Aorta (tissue), 5 donors: ENCODE results near the gene AP1G1. TPM values are rescaled to one million over a fixed set of nuclear protein-coding genes. Genes with fewer than 3 reads are reported as not detected.
"Not testable (repeated sequence)": the region's sequence is repeated elsewhere in the genome, so short reads cannot be mapped to it uniquely, and the experiment has no call there.

Experiments used
- ATAC-seq: fragments of 200-7000 bp; cut with Tn5 transposase; one replicate; pipeline ENCODE4 v1.9.1; 2022; ENCODE audit warnings: moderate library complexity; ENCODE audit not compliant: low FRiP score
- DNase-seq, 2 donors: peaks; one replicate each; pipeline ENCODE4 v3.0.0-alpha.2; 2020
- H3K27ac ChIP-seq, 2 donors: one replicate each; pipeline ENCODE4 v1.5.1; 2013; ENCODE audit warnings: low read length in 2 of 2, mild to moderate bottlenecking in 2 of 2, moderate library complexity in 2 of 2, control low read depth in 1 of 2, inconsistent platforms in 1 of 2, low read depth in 1 of 2
- H3K27me3 ChIP-seq, 2 donors: one replicate each; pipeline ENCODE4 v1.6.1; 2013; ENCODE audit warnings: control low read depth in 1 of 2, low read length in 1 of 2, mild to moderate bottlenecking in 1 of 2, moderate library complexity in 1 of 2; ENCODE audit not compliant: insufficient read depth in 2 of 2, control insufficient read depth in 1 of 2
- H3K36me3 ChIP-seq, 2 donors: one replicate each; pipeline ENCODE4 v1.6.1; 2013; ENCODE audit warnings: control low read depth in 1 of 2, low read length in 1 of 2, mild to moderate bottlenecking in 1 of 2; ENCODE audit not compliant: insufficient read depth in 2 of 2, control insufficient read depth in 1 of 2
- H3K4me1 ChIP-seq, 2 donors: one replicate each; pipeline ENCODE4 v1.6.1; 2013; ENCODE audit warnings: low read length in 2 of 2, control low read depth in 1 of 2, mild to moderate bottlenecking in 1 of 2, moderate library complexity in 1 of 2; ENCODE audit not compliant: insufficient read depth in 2 of 2, control insufficient read depth in 1 of 2
- H3K4me3 ChIP-seq, 2 donors: one replicate each; pipeline ENCODE4 v1.5.1; 2013; ENCODE audit warnings: low read length in 2 of 2, control low read depth in 1 of 2, mild to moderate bottlenecking in 1 of 2
- H3K9me3 ChIP-seq: one replicate; pipeline ENCODE4 v1.6.1; 2013; ENCODE audit warnings: mild to moderate bottlenecking, low read length; ENCODE audit not compliant: control insufficient read depth
- WGBS, 2 donors: extraction: QIAGEN DNeasy Blood & Tissue Kit; methylation state at CpG; one replicate each; pipeline ENCODE4 v1.1.7; 2013; 5-methylcytosine and 5-hydroxymethylcytosine counted together
- intact Hi-C, 2 donors: fragments of 100-400 bp; cut with DNase I; formaldehyde crosslinking; loops; one replicate each; pipeline versions ENCODE4 v1.14.2 to v1.15.0; 2022
- polyA plus RNA-seq, 2 donors: library from polyadenylated mRNA; stranded (reverse); fragments of 200-250 nt; gene quantifications; one replicate each; pipeline ENCODE4 v1.2.3, GENCODE V29; 2013
- total RNA-seq, 2 donors: library from RNA; stranded (reverse); fragmentation: NEBNext Ultra II Directional; extraction: Animal tissue kit (Norgen Biotek cat#: 25700); gene quantifications; one replicate each; pipeline ENCODE4 v1.2.1, GENCODE V29; 2021
- donor health status: healthy with polysubstance abuse.
- donor health status: Bipolar disorder and iron deficiency.
- donor health status: DM: no; HTN: no; CAD: no.
- donor health status: DM: no; HTN: no; CAD: no.
- donor health status: DM: yes; HTN: yes; CAD: no.

AP1G1 gene
- total and polyA plus RNA-seq, 4 donors, result 12.4 to 87.7 (median 48.2) TPM

DNA sequence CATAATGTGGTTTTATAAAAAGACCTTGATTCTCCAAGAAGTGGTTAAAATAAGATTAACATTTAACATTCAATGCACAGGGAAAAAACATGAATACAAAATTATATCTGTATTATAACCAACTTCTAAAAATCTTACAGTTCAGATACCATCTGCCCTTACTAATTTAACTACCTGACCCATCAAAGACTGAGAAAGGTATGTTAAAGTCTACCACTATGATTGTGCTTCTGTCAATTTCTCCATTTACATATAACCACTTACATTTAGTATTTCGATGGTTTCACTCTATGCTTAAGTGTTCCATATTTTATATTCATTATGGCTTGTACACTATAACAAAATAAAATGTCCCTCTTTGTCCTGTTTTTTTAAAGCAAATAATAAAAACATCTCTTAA is 14.6 kb downstream of the AP1G1 start:
- Histone ChIP-seq H3K4me3 (no peak overlapping the region), H3K27ac (no peak overlapping the region), H3K36me3 (no peaks in the 10 kb centered on the region), H3K4me1 (no peaks in the 10 kb centered on the region), H3K9me3 (no peaks in the 10 kb centered on the region), H3K27me3 (no peaks in the 10 kb centered on the region)
- WGBS, 2 donors, result 91 to 94% methylated on average over 1 of the region's 1 CpG
- intact Hi-C loops, result no loop called here
- ATAC-seq (no peak), DNase-seq (no peak)

DNA sequence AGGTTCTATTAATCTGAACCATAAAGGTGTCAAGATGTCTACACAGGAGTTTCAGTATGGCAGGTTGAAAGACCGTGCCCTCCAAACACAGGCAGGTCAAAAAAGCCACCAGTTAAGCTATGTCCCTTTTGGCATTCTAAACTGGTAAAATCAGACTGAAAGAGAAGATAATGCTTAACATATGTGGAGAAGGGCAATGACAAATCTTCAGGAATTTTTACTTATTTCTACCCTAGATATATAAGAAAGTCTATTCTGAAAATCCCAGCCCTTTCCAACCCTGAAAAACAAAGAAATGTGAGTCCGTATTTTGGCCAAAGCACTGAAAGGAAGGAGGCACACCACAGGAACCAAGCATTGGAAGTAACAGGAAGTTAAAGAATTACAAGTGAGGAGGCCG is 16.5 kb downstream of the AP1G1 start:
- intact Hi-C loops, result no loop called here
- H3K4me3 ChIP-seq, result no peak overlapping the region
- ATAC-seq, result no peak
- H3K9me3 ChIP-seq, result no peaks in the 10 kb centered on the region
- H3K27ac ChIP-seq, result no peak overlapping the region
- WGBS, 2 donors, result 86 to 89% methylated on average over 3 of the region's 3 CpGs
- H3K27me3 ChIP-seq, result no peaks in the 10 kb centered on the region
- DNase-seq, result no peak
- H3K4me1 ChIP-seq, result peaks cover 0 to 1% of the 10 kb centered on the region in 2 donors
- no peaks in the 10 kb centered on the region for H3K36me3 ChIP-seq

DNA sequence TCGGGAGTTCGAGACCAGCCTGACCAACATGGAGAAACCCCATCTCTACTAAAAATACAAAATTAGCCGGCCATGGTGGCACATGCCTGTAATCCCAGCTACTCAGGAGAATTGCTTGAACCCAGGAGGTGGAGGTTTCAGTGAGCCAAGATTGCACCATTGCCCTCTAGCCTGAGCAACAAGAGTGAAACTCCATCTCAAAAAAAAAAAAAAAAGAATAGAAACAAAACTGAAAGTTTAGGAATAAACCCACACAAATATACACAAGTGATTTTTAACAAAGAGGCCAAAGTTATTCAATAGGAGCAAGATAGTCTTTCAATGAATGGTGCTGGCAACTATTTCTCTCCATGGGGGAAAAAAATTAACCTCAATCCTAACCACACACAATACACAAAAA is 18.3 kb downstream of the AP1G1 start:
- ATAC-seq, intact Hi-C loops, H3K4me1 ChIP-seq, DNase-seq, H3K4me3 ChIP-seq, H3K36me3 ChIP-seq, H3K27ac ChIP-seq, H3K27me3 ChIP-seq, H3K9me3 ChIP-seq: not testable (repeated sequence)
- 94 to 95% methylated on average over 3 of the region's 3 CpGs for WGBS, 2 donors

DNA sequence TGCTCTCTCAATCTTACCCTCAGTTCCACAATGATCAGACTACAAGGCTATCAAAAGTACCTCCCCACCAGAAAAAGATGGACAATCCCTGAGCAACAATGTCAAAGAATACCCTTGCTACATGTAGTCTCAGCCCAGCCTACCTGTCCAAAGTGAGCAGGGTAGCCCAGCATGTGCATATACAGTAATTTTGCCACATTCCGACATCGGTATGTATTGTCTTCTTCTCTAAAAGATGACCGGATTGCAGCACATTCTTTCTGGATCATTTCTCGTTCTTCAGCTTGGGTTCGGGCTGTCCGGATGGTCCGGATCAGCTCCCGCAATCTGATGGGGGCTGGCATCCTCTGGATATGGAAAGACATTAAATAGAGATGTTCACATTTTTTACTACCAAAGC is 19.5 kb downstream of the AP1G1 start:
- H3K36me3 ChIP-seq, result no peaks in the 10 kb centered on the region
- intact Hi-C loops, result no loop called here
- WGBS, 2 donors, result 96% methylated on average over 8 of the region's 8 CpGs
- H3K9me3 ChIP-seq, result no peaks in the 10 kb centered on the region
- H3K27me3 ChIP-seq, result no peaks in the 10 kb centered on the region
- ATAC-seq (no peak), DNase-seq (no peak)
- no peak overlapping the region for H3K27ac ChIP-seq
- H3K4me3 ChIP-seq, result no peak overlapping the region
- peaks cover 0 to 1% of the 10 kb centered on the region in 2 donors for H3K4me1 ChIP-seq

DNA sequence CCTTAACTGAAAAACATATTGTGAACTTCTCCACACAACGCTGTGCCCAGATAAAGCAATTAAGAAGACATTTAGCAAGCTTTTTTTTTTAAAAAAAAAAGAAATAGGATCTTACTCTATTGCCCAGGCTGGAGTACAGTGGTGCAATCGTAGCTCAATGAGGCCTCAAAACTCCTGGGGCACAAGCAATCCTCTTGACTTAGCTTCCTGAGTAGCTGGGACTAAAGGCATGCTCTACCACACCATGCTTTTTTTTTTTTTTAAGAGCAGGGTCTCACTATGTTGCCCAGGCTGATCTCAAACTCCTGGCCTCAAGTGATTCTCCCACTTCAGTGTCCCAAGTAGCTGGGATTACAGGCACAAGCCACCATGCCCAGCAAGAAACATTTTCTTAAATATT is 20.1 kb downstream of the AP1G1 start:
- WGBS, 2 donors, result 92% methylated on average over 2 of the region's 2 CpGs
- Histone ChIP-seq H3K27ac (no peak overlapping the region), H3K9me3 (no peaks in the 10 kb centered on the region), H3K4me1 (peaks cover 0 to 1% of the 10 kb centered on the region in 2 donors), H3K4me3 (no peak overlapping the region), H3K36me3 (no peaks in the 10 kb centered on the region), H3K27me3 (no peaks in the 10 kb centered on the region)
- no peak for ATAC-seq
- DNase-seq, result no peak
- intact Hi-C loops, result no loop called here

DNA sequence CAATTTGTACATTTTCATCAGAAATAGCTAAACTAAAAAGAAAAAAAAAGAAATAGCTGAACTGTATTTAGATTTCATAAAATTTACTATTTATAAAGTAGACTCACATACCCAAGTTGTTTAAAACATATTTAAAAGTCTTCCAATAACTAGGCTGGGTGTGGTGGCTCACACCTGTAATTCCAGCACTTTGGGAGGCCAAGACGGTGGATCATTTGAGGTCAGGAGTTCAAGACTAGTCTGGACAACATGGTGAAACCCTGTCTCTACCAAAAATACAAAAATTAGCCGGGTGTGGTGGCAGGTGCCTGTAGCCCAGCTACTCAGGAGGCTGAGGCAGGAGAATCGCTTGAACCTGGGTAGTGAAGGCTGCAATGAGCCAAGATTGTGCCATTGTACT is 23.5 kb downstream of the AP1G1 start:
- H3K4me3 ChIP-seq, H3K9me3 ChIP-seq, H3K27me3 ChIP-seq, H3K27ac ChIP-seq, intact Hi-C loops, DNase-seq, H3K4me1 ChIP-seq, ATAC-seq, H3K36me3 ChIP-seq: not testable (repeated sequence)
- 97 to 98% methylated on average over 3 of the region's 3 CpGs for WGBS, 2 donors

DNA sequence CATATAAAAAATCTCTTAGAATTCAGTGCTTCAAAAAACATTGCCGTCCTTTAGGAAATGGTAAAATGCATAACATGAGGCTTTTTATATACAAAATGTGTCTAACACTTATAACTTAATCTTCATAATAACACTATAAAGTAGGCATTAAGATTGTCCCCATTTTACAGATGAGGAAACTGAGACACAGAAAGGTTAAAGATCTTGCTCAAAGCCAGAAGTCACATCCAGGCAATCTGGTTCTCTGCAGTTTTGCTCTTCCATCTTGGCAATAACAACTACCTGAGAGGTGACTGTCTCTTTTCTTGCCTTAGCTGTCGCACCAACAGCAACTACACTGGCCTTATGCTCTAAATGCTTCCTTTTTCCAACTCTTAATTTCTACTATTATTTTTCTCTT is 24.5 kb downstream of the AP1G1 start:
- Histone ChIP-seq H3K9me3 (no peaks in the 10 kb centered on the region), H3K4me3 (no peak overlapping the region), H3K27me3 (no peaks in the 10 kb centered on the region), H3K4me1 (peaks cover 0 to 1% of the 10 kb centered on the region in 2 donors), H3K36me3 (no peaks in the 10 kb centered on the region), H3K27ac (no peak overlapping the region)
- ATAC-seq (no peak), DNase-seq (no peak)
- 81 to 88% methylated on average over 2 of the region's 2 CpGs for WGBS, 2 donors
- intact Hi-C loops, result no loop called here

DNA sequence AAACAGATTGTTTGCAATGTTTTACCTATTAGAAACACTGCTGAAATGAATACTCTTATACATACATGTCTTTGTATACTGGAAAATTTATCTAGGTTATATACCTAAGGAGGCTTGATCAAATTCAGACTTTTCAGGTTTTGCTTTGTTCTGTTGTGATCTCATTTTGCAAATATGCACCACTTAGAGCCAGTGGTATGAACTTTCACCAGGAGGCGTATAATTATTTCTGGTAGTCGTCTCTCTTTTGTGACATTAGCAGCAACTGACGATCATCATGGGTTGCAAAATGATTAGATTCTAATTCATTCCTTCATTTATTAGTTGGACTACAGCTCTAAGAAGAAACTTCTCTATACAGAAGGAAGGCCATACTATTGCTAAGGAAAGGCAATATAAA is 26.9 kb downstream of the AP1G1 start:
- no peaks in the 10 kb centered on the region for H3K9me3 ChIP-seq
- H3K4me3 ChIP-seq, result no peak overlapping the region
- DNase-seq (no peak), ATAC-seq (no peak)
- WGBS, 2 donors, result 7 to 14% methylated on average over 3 of the region's 3 CpGs
- peaks cover 0 to 1% of the 10 kb centered on the region in 2 donors for H3K36me3 ChIP-seq
- H3K27ac ChIP-seq, result no peak overlapping the region
- intact Hi-C loops, result no loop called here
- H3K4me1 ChIP-seq, result no peaks in the 10 kb centered on the region
- no peaks in the 10 kb centered on the region for H3K27me3 ChIP-seq

DNA sequence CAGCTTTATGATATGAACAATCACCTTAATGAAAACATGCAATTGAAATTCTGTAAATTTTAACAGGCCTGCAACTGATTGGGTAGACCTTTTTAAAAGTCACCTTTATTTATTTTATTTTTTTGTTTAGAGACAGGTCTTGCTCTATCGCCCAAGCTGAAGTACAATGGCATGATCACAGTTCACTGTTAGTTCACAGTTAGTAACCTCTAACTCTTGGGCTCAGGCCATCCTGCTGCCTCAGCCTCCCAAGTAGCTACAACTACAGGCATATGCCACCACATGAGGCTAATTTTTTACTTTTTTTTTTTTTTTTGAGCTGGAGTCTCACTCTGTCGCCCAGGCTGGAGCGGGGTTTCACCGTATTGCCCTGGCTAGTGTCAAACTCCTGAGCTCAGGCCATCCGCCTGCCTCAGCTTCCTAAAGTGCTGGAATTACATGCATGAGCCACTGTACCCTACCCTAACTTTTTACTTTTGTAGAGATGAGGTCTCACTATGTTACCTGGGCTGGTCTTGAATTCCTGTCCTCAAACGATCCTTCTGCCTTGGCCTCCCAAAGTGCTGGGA is 28.0 kb downstream of the AP1G1 start:
- intact Hi-C loops, result no loop called here
- H3K4me3 ChIP-seq, result no peak overlapping the region
- no peaks in the 10 kb centered on the region for H3K4me1 ChIP-seq
- 90 to 93% methylated on average over 6 of the region's 6 CpGs for WGBS, 2 donors
- ATAC-seq (no peak), DNase-seq (no peak)
- no peaks in the 10 kb centered on the region for H3K27me3 ChIP-seq
- H3K9me3 ChIP-seq, result no peaks in the 10 kb centered on the region
- H3K27ac ChIP-seq, result no peak overlapping the region
- H3K36me3 ChIP-seq, result peaks cover 0 to 1% of the 10 kb centered on the region in 2 donors
